Thoracic aorta (tissue), 2 donors: ENCODE measurements around the gene TCEAL9. TPM values are rescaled to one million over a fixed set of nuclear protein-coding genes. Genes with fewer than 3 reads are reported as not detected.

Experiments
- ATAC-seq: fragments of 150-250 bp; one replicate; pipeline ENCODE4 v1.8.0; 2017; ENCODE audit warnings: low read depth; ENCODE audit not compliant: insufficient number of reproducible peaks, low FRiP score
- DNase-seq: peaks from one replicate; pipeline ENCODE4 v3.0.0-alpha.2; 2020; ENCODE audit warnings: low spot score
- H3K27ac ChIP-seq, 2 donors: fragments of 200-600 bp; sonication (generic); 1 replicate in 1 of 2; 2 replicates in 1 of 2; pipeline ENCODE4 v1.5.1; 2016; ENCODE audit warnings: mild to moderate bottlenecking in 2 of 2, moderate library complexity in 2 of 2
- H3K27me3 ChIP-seq: fragments of 200-600 bp; sonication (generic); replicated peaks from 2 replicates; pipeline ENCODE4 v1.6.0; 2016; ENCODE audit warnings: mild to moderate bottlenecking; ENCODE audit not compliant: insufficient read depth
- H3K36me3 ChIP-seq: fragments of 200-600 bp; sonication (generic); one replicate; pipeline ENCODE4 v1.5.1; 2016
- H3K4me1 ChIP-seq, 2 donors: fragments of 200-600 bp; sonication (generic); 1 replicate in 1 of 2; 2 replicates in 1 of 2; pipeline versions ENCODE4 v1.5.1 to v1.6.0; 2016; ENCODE audit warnings: low read depth in 2 of 2, mild to moderate bottlenecking in 1 of 2; ENCODE audit not compliant: control insufficient read depth in 1 of 2
- H3K4me3 ChIP-seq: fragments of 200-600 bp; sonication (generic); 2 replicates; pipeline ENCODE4 v1.5.1; 2016; ENCODE audit warnings: mild to moderate bottlenecking
- H3K9me3 ChIP-seq: fragments of 200-600 bp; sonication (generic); 2 replicates; pipeline ENCODE4 v1.5.1; 2016
- CTCF ChIP-seq: fragments of 200-600 bp; sonication (generic); IDR thresholded peaks from one replicate; pipeline ENCODE4 v1.5.1; 2019; ENCODE audit warnings: antibody characterized with exemption
- total RNA-seq, 2 donors: library from RNA; depleted of rRNA; stranded (reverse); fragments of >200 nt; gene quantifications; one replicate each; pipeline versions ENCODE4 v1.1.0 to v1.2.3, GENCODE V29; 2016

The TCEAL9 gene
- total RNA-seq, 2 donors from 2014 or later = 70.4 to 118 TPM

- DNase-seq = no peak
- no peaks in the 10 kb centered on the region for H3K27me3 ChIP-seq
- no peak overlapping the region for H3K27ac ChIP-seq
- no peak for ATAC-seq
- H3K4me1 ChIP-seq = peaks cover 0 to 3% of the 10 kb centered on the region in 2 donors
- no peaks in the 10 kb centered on the region for H3K9me3 ChIP-seq
- no peak overlapping the region for H3K4me3 ChIP-seq
- no peaks in the 10 kb centered on the region for H3K36me3 ChIP-seq
- TF ChIP-seq CTCF = no peak
Observed at GRCh38 chrX:103362474-103362873, 6.2 kb downstream of the TCEAL9 start.

GRCh38 chrX:103363046-103363445 is 6.7 kb downstream of the TCEAL9 start:
- Histone ChIP-seq H3K9me3 (no peaks in the 10 kb centered on the region), H3K4me1 (no peaks in the 10 kb centered on the region), H3K4me3 (no peak overlapping the region), H3K27me3 (no peaks in the 10 kb centered on the region), H3K27ac (no peak overlapping the region), H3K36me3 (no peaks in the 10 kb centered on the region)
- ATAC-seq = no peak
- no peak for DNase-seq
- no peak for TF ChIP-seq CTCF

- no peak for DNase-seq
Observed at GRCh38 chrX:103367502-103367901, 11.2 kb downstream of the TCEAL9 start.

GRCh38 chrX:103369479-103369878 is 13.2 kb downstream of the TCEAL9 start:
- no peak for TF ChIP-seq CTCF
- DNase-seq (no peak), ATAC-seq (no peak)
- no peak overlapping the region for H3K4me3 ChIP-seq
- H3K4me1 ChIP-seq = no peaks in the 10 kb centered on the region
- no peaks in the 10 kb centered on the region for H3K27me3 ChIP-seq
- no peaks in the 10 kb centered on the region for H3K36me3 ChIP-seq
- H3K27ac ChIP-seq = no peak overlapping the region
- H3K9me3 ChIP-seq = no peaks in the 10 kb centered on the region

More at GRCh38 chrX:103367502-103367901, 11.2 kb downstream of the TCEAL9 start:
- ATAC-seq = no peak
- Histone ChIP-seq H3K9me3 (no peaks in the 10 kb centered on the region), H3K27ac (no peak overlapping the region), H3K36me3 (no peaks in the 10 kb centered on the region), H3K27me3 (no peaks in the 10 kb centered on the region), H3K4me3 (no peak overlapping the region), H3K4me1 (no peaks in the 10 kb centered on the region)
- no peak for TF ChIP-seq CTCF

GRCh38 chrX:103372886-103373285 is 16.6 kb downstream of the TCEAL9 start:
- no peak for TF ChIP-seq CTCF
- ATAC-seq (no peak), DNase-seq (no peak)
- H3K4me1 ChIP-seq = no peaks in the 10 kb centered on the region
- H3K27ac ChIP-seq = no peak overlapping the region
- no peak overlapping the region for H3K4me3 ChIP-seq
- H3K9me3 ChIP-seq = no peaks in the 10 kb centered on the region
- H3K36me3 ChIP-seq = no peaks in the 10 kb centered on the region
- H3K27me3 ChIP-seq = no peaks in the 10 kb centered on the region
